IPS DF 4.7 (cell line): Measurements from ENCODE around the gene MSANTD3.

Experiments used
- DNase-seq: peaks from one replicate; pipeline ENCODE4 v3.0.0-alpha.2; 2013; ENCODE audit warnings: low spot score; ENCODE audit errors: extremely low read depth

MSANTD3 gene

DNA sequence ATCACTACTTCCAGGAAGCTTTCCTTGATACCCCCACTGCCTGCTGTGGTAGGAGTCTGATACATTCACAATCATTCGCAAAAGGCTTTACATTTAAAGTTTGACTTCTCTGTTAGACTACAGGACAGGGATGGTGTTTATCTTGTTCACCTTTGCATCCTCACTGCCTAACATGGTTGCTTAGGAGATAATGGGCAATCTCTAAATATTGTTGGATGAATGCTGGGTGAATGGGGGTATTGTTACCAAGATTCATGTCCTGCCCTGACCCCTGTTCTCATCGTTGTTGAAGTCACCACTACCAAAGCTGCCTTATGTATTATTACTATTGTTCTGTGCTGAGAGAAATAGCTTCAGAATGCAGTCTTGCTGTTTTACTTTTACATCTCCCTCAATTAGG, 38.3 kb downstream of the MSANTD3 start:
- DNase-seq = no peak

- no peak for DNase-seq
Measured at GRCh38 chr9:100465761-100466160, 38.8 kb downstream of the MSANTD3 start.

- DNase-seq = no peak
Measured at GRCh38 chr9:100466171-100466828, 39.4 kb downstream of the MSANTD3 start.

DNA sequence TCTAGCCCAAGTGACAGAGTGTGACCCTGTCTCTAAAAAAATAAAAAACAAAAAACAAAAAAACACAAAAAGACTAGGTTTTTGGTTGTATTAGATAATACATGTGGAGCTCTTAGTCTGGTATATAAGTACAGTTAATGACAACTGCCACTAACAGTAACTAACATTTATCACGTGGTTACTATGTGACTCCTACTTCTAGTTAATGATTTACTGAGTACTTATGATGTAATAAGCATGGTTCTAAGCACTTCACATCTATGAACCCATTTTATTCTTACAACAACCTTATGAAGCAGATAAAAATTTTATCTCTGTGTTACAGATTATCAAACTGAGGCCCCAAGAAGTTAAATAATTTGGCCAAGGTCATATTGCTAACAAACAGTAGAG, 39.9 kb downstream of the MSANTD3 start:
- no peak for DNase-seq

GRCh38 chr9:100468041-100468440, 41.1 kb downstream of the MSANTD3 start:
- DNase-seq = no peak

- no peak for DNase-seq
Measured at GRCh38 chr9:100472268-100472667, 45.3 kb downstream of the MSANTD3 start.

GRCh38 chr9:100472788-100473275, 45.9 kb downstream of the MSANTD3 start, which contains the start of gene TMEFF1:
TSS of gene TMEFF1 (plus strand) at chr9:100473149. CDS start at chr9:100473545, 396 bp downstream.
- DNase-seq = no peak

GRCh38 chr9:100473276-100474081, 46.5 kb downstream of the MSANTD3 start:
- no peak for DNase-seq

DNA sequence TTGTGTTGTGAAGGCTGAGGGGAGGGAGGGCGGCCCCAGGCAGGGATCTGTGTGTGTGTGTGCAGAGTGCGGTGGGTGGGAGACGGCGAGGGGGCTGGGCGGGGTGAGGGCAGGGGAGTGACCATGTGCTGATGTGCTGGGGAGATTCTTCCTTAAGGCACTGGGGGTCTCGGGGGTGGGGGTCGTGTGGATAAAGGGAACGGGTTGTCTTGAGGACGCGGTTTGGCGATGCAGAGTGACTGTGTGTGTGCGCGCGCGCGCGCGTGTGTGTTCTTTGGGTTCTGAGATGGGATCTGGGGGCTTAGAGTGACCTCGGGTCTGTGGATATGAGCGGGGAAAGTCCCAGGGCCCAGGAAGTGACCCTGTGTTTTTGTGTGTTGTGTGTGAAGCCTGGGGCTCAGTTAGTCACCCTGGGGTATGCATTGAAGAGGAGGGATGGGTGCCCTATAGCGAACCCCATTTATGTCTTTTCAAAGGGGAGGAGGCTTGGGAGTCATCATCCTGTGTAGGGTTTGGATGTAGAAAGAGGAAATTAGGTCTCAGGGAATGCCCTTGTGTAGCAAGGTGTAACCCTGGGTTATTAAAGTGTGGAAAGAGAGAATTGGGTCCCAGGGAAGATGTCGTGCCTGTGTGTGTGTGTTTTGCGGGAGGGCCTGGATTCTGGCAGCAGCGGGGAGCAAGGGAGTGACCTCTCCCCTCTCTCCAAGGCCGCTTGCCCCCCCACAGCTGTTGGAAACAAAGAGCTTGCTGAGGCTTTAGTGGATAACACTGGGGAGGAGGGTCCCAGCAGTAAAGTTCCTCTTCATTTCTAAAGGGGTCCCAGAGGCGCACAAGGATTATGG, 47.4 kb downstream of the MSANTD3 start:
- DNase-seq = no peak

- no peak for DNase-seq
Measured at GRCh38 chr9:100474924-100475276, 48.0 kb downstream of the MSANTD3 start.

DNA sequence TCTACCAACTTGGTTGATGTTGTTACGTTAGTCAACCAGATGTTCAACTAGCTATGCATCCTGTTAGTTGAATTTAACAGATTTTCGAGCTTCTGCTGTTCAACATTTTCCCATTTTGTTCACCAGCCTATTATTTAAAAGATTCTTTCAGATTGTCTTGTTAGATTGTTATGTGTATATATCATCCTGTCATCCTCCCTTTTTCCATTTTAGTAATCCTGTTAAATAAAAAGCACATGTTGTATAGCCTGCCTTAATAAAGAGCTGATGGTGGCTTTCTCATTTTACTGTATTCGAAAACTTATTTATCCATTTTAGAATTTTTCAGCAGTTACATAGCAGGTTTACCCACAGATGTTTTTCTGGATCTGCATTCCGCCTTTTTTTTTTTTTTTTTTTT, 50.3 kb downstream of the MSANTD3 start:
- no peak for DNase-seq

GRCh38 chr9:100478192-100478591, 51.2 kb downstream of the MSANTD3 start:
- no peak for DNase-seq

DNA sequence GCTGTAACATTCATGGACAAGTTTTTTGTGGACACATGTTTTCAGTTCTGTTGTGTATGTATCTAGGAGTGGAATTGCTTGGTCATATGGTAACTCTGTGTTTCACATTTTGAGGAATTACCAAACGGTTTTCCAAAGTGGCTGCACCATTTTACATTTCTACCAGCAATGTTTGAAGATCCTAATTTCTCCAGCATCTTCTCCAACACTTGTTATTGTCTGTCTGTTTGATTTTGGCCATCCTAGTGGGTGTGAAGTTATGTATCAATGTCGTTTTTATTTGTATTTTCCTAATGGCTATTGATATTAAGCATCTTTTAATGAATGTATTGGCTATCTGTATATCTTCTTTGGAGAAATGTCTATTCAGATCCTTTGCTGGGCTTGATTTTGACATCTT, 52.9 kb downstream of the MSANTD3 start:
- DNase-seq = no peak

DNA sequence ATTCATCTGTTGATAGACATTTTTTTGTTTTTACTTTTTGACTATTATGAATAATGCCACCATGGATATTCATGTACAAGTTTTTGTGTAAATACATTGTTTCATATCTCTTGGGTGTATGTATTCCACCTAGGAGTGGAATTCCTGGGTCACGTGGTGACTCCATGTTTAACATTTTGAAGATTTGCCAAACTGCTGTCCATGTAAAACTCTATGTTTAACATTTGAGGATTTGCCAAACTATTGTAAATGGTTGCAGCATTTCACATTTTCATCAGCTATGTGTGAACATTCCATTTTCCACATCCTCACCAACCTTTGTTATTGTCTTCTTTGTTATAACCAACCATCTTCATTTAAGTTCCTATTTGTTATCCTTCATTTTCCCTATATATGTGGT, 58.3 kb downstream of the MSANTD3 start:
- no peak for DNase-seq

GRCh38 chr9:100486479-100487176, 59.7 kb downstream of the MSANTD3 start:
- DNase-seq = no peak

DNA sequence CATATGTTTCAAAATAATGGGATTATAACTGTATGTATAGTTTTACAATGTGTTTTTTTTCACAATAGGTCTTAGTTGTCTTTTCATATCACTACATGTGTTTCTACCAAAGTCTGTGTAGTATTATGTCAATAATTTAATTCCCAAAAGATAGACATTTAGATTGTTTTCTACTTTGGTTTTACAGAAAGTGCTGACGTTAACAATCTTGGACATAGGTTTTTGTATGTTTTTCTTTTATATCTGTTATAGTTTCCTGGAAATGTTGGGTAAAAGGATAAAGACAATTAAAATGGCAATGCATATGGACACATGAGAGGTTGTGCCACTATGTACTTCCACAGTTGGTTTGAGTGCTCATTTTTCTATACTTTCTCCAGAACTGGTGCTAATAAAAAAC, 61.2 kb downstream of the MSANTD3 start:
- DNase-seq = no peak

GRCh38 chr9:100489836-100490235, 62.9 kb downstream of the MSANTD3 start:
- DNase-seq = no peak

DNA sequence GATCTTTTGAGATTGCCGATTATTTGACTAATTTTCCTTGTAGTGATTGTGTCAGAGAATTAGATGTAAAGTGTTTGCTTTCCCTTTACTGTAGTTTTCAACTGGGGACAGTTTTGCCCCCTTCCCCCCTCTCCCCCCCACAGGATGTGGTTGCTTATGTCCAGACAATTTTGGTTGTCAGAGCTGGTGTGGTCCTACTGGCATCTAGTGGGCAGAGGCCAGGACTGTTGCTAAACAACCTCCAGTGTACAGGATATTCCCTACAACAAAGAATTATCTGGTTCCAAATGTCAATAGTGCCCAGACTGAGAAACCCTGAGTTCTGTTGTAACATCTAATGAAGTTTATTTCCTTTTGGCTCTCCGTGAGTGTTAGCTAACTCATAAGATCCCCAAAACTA, 66.0 kb downstream of the MSANTD3 start:
- DNase-seq = no peak

DNA sequence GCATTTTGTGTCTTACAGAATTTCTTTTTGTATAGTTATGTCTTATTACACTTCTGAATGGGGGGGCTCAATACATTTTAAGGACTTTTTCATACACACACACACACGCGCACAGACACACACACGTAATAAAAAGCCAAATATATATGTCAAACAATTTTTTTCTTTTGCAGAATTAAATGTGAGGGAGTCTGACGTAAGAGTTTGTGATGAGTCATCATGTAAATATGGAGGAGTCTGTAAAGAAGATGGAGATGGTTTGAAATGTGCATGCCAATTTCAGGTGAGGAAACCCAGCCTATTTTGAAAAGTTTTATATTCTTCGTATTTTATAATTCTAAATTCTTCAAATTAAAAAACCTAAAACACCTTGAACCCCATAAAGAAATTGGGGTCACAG, 71.6 kb downstream of the MSANTD3 start:
- no peak for DNase-seq

DNA sequence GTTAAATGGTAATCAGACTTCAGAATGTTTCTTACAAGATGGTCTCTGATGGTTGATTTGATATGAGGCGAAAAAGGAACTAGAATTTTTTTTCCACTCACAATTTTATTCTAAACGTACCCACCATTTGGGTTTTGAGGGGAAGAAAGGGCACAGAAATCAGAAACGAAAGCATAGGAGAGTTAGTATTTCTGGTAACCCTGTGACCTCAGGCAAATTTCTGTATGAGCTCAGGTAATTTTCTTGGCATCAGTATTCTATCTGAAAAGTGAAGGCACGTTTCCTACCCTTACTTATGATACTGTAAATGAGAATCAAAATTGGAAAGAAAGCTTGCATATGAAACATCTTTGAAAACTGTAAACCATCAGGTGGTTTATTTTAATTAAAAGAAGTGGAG, 72.5 kb downstream of the MSANTD3 start:
- no peak for DNase-seq

- no peak for DNase-seq
Measured at GRCh38 chr9:100499866-100500265, 72.9 kb downstream of the MSANTD3 start.
